ENCODE measurements around the gene ZNF146.

DNA sequence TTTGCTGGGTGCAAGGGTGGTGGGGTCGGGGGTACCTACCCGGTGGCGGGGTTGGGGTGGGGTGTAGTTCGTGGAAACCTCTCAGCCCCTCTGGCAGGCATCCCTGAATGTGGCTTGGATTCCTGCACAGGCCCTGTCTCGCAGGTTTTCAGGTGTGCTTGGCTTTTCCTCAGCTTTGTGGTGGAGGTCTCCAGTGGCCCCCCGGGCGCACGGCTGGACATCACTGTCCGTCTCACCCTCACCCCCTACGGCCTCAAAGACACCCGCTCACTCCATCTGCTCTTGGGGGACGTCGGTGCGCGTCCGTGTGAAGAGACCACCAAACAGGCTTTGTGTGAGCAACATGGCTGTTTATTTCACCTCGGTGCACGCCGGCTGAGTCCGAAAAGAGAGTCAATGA is 44.3 kb downstream of the ZNF146 start:
- no peak for TF ChIP-seq EZH2 (IDR thresholded peaks at IDR 0.05; ENCODE audit: low read length)
- TF ChIP-seq, protein P1, sequence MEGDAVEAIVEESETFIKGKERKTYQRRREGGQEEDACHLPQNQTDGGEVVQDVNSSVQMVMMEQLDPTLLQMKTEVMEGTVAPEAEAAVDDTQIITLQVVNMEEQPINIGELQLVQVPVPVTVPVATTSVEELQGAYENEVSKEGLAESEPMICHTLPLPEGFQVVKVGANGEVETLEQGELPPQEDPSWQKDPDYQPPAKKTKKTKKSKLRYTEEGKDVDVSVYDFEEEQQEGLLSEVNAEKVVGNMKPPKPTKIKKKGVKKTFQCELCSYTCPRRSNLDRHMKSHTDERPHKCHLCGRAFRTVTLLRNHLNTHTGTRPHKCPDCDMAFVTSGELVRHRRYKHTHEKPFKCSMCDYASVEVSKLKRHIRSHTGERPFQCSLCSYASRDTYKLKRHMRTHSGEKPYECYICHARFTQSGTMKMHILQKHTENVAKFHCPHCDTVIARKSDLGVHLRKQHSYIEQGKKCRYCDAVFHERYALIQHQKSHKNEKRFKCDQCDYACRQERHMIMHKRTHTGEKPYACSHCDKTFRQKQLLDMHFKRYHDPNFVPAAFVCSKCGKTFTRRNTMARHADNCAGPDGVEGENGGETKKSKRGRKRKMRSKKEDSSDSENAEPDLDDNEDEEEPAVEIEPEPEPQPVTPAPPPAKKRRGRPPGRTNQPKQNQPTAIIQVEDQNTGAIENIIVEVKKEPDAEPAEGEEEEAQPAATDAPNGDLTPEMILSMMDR (optimal IDR thresholded peaks at IDR 0.05 in 1 of 3, IDR thresholded peaks at IDR 0.05 in 1 of 3, conservative IDR thresholded peaks at IDR 0.05 in 1 of 3; ENCODE audit: extremely low read depth in 1 of 3, insufficient read depth in 2 of 3, low read length in 3 of 3), result no peak

Measured in keratinocyte (primary cell).